ENCODE measurements around the gene GRK4.
"Not testable (repeated sequence)": the region's sequence is repeated elsewhere in the genome, so short reads cannot be mapped to it uniquely, and the experiment has no call there.

The GRK4 gene

DNA sequence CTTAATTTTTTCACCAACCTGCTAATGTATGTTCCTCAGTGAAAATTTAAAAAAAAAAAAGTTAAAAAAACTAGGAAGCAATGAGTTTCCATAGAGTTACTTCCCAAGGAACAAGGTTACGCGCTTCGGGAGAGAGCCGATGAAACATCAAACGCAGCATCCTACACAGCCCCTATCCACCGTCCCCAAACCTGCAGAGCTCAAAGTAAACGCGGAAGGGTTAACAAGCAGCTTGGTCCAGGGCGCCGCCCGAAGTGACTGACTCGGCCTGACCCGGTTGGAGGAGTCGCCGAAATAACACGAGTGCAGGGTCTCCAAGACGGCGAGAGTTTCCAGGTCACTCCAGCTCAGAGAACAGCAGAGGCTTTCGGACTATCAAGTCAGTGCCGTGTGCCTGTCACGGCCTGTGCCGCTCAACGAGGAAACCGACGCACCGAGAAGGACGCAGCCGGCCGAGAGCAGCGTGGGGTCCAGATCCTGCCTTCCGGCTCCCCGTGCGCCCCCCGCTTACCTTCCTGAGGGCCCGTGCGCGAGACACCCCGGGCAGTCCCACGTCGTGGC lies 677 bp upstream of the GRK4 start:
- peak; percentile 87 for DNase-seq

DNA sequence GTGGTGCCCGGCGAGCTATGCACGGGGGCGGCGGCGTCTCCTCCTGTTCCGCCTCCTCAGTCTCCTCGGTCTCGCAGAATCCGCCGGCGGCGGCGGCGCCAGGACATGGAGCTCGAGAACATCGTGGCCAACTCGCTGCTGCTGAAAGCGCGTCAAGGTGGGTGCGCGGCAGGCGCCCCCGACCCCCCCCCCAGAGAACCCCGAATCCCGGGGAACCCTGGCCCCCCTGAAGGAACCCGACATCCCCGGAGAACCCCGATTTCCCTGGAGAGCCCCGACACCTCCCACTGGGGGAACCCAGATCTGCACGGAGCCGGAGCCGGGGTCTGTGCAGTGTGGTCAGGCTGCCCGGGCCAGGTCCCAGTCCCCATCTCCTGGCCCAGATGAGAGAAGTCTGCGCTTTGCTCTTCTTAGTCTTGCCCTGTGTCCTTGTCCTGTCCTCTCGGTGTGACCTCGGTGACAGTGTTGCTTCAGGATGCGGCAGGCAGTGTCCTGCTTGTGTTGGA lies 648 bp downstream of the GRK4 start:
- DNase-seq = peak; percentile 65

DNA sequence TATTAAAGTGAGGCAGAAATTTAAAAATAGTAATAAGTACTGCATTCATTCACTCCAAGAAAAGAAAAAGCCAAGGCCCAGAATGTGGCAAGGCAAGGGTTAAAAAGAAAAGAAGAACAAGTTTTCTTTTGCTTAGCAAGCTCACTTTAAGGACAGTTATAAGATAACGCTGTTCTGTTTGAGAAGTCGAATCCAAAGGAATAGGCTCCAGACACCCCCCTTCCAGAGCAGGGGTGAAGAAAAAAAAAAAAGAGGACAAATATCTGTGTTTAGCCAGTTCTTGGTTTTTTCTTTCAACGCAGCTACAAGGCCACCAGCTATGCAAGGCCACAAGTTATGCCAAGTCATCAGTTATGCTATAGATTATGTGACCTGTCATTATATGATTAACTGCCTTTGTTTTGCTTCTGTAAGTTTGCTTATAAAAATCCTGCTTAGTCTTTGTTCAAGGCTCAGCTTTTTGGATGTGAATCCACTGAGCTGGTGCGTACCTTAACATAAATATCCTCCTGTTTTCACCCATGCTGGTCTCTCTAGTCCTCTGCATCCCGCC lies 1.4 kb downstream of the GRK4 start:
- DNase-seq = no peak

DNA sequence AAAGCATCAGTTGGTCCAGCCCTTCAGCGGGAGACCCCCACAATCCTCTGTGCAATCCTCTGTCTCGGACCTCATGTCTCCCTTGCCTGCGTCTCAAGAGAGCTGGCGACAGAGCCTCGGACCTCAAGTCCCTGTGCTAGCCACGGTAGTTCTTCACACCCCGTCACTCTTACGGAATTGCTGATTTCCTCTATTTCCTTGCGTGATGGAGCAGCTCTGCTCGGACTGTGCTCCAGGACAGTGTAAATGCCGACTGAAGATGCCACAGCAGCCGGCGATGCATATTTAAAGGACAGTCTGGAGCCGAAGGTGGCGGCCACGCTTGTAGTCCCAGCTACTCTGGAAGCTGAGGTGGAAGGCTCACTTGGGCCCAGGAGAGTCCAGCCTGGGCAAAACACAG lies 1.9 kb downstream of the GRK4 start:
- DNase-seq = no peak

DNA sequence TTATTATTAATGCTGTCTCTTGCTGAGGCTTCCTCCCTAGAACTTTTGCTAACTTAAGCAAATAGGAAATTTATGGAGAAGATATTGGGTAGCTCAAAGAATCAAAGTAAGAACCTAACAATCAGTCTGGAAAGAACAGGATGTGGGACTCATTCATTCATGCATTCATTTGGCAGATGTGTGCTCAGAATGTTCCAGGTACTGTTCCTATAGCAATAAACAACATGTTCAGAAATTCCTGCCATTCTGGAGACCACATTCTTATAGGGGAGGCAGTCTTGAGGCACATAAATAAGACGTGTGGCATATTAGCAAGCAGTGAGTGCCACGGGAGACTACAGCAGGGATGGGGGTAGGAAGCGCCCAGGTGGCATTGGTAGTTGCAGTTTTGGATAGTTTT lies 5.0 kb downstream of the GRK4 start:
- DNase-seq = no peak

DNA sequence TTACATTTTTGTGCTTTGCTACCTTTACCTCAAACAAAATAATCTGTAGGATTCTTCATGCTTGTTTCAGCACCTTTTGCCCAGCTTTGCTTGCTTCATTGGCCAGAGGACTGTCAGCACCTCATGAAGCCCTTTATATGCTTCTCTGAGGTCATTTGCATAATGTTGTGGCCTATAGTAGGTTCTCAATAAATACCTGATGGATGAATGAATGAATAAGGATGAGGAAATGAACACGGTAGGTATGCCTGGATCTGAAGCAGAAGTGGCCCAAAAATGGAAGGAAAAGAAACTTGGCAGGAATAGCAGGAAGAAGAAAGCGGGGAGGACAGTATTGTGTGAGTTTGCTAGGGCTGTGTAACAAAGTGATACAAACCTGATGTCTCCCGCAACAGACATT lies 7.9 kb downstream of the GRK4 start:
- DNase-seq = no peak

DNA sequence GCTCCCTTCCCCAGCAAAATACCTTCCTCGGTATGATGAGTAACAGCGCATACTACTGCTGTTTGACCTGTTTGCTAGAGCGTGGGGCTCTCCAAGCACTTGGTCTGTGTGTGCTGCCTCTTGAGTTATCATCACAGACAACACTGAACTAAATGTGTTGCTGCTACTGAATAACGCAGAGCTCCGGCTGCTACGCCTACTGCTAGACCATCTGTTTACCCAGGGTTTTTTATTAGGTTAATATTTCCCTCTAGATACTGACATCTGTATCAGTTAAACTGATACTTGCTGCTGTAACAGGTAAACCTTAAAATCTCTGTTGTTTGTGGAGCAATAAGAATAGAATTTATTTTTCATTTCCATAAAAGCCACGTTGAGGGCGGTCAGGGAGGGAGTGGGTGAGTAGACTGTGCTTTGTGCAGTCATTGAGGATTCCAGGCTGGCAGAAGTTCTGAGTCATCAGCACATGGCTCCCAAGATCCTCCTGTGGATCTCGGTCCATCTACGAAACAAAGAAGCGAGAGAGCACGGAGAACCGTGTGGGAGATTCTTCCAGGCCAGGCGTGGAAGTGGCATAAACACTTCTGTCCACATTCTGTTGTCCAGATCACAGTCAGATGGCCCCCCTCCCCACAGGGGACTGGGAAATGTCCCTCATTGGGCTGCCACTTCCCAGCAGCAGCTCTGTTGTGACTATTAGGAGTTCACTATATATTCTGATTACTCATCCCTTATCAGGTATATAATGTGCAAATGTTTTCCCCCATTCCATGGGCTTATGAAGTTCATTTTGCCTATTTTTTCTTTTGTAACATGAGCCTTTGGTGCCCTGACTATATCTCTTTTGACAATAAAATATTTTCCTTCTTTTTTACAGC lies 14.1 kb downstream of the GRK4 start:
- DNase-seq = peak; percentile 98

DNA sequence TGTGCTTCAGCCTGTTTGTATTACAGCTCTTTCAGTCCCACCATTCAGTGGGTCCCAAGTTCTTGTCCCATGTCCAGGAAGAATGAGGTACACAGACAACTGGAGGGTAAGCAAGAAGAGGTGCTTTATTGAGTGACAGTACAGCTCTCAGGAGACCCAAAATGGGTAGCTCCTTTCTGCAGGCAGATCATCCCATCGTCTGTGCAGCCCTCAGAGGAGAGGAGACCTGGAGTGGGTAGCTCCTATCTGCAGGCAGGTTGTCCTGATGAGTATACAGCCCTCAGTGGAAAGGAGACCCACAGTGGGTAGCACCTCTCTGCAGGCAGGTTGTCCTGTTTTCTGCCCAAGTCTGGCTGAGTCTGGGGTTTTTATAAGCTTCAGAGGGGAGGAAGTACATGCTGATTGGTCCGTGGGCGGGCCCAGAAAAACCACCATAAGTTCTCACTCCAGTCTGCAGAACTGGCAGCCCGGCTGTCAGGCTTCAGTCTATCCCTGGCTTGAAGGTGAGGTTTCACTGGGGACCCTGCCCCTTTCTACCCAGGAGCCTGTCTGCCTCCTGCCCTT lies 18.0 kb downstream of the GRK4 start:
- peak; percentile 53 for DNase-seq

DNA sequence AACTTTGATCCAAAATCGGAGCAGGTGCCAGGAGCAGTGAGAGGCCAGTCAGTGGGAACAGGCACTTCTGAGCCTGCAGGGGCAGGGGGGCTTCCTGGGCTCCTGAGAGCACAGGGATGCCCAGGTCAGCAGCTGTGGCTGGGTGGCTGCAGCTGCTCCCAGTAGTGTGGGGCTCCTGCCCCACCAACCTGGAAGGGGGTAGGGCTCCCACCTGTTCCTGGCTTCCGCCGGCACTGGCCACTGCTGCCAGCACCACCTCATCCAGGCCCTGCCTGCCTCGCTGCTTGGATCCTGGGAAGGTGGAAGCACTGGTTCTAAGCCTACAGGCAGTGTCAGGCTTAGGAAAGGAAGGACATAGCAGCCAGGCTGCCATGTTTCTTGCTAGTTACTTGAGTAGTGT lies 18.6 kb downstream of the GRK4 start:
- DNase-seq = no peak

DNA sequence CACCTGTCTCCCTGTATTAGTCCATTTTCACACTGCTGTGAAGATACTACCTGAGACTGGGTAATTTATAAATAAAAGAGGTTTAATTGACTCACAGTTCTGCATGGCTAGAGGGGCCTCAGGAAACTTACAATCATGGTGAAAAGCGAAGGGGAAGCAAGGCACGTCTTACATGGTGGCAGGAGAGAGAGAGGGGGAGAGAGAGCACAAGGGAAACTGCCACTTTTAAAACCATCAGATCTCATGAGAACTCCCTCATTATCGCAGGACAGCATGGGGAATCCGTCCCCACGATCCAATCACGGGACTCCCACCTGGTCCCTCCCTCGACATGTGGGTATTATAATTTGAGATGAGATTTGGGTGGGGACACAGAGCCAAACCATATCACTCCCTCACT lies 20.3 kb downstream of the GRK4 start:
- DNase-seq = not testable (repeated sequence)

DNA sequence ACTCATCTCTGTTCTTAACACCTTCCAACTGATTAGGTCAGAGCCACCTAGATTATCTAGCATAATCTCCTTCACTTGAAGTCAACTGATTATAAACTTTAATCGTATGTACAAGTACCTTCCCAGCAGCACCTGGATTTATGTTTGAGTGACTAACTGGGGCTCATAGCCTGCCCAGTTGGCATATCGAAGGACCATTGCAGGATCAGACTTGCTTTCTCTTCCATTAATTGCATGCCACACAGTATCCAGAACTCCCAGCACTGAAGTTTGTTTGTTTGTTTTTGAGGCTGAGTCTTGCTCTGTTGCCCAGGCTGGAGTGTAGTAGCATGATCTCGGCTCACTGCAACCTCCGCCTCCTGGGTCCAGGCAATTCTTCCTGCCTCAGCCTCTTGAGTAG lies 27.9 kb downstream of the GRK4 start:
- DNase-seq = no peak

DNA sequence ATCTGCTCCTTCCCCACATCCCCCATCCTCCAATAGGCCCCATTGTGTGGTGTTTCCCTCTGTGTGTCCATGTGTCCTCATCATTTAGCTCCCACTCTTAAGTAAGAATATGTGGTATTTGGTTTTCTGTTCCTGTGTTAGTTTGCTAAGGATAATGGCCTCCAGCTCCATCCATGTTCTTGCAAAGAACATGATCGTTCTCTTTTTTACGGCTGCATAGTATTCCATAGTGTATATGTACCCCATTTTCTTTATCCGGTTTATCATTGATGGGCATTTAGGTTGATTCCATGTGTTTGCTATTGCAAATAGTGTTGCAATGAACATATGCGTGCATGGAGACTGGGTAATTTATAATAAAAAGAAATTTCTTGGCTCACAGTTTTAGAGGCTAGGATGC lies 31.5 kb downstream of the GRK4 start:
- DNase-seq = no peak

DNA sequence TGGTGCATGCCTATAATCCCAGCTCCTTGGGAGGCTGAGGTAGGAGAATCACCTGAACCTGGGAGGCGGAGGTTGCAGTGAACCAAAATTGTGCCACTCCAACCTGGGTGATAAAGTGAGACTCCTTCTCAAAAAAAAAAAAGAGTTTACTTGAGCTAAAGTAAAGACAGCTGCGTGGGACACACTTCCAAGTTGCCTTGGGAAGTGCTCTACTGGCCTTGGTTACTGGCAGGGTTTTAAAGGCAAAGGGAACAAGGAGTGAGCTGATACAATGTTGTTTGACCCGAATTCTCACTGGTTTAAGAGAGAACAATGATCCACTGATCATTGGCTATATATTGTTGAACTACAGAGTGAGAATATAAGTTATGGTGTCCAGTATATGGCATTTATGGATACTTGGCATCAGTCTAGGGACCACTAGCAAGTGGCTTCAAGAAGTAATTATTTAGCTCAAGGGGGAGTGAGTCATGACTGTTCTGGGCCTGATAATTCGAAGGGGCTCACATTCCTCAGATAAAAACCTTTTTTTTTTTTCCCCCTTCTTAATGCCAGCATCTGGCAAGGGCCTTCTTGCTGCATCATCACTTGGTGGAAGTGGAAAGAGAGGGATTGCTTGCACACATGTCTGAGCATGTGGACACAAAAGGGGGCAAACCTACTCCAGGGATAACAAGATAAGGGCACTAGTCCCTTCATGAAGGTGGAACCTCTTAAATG lies 32.3 kb downstream of the GRK4 start:
- DNase-seq = no peak

DNA sequence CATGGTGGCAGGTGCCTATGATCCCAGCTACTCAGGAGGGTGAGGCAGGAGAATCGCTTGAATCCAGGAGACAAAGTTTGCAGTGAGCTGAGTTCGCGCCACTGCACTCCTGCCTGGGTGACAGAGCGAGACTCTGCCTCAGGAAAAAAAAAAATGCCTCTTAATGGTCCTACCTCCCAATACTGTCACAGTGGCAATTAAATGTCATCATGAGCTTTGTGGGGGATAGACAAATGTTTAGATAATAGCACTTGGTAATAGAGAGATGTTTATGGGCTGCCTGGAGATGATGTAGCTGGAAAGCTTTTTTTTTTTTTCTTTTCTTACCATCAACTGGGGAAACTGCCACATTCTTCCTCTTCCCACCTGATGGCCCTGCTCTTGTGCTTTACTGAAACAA lies 33.0 kb downstream of the GRK4 start:
- DNase-seq = no peak

DNA sequence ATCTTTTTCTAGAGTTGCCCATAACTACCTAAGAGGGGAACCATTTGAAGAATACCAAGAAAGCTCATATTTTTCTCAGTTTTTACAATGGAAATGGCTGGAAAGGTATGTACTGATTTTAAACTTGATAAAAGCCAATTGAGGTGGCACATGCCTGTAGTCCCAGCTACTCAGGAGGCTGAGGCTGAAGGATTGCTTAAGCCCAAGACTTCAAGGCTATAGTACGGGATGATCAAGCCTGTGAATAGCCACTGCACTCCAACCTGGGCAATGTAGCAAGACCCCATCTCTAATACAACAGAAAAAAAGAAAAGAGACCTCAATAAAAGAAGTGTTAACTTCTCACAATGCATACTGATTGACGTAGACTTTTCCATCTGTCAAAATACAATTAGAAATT lies 44.4 kb downstream of the GRK4 start:
- DNase-seq = no peak

DNA sequence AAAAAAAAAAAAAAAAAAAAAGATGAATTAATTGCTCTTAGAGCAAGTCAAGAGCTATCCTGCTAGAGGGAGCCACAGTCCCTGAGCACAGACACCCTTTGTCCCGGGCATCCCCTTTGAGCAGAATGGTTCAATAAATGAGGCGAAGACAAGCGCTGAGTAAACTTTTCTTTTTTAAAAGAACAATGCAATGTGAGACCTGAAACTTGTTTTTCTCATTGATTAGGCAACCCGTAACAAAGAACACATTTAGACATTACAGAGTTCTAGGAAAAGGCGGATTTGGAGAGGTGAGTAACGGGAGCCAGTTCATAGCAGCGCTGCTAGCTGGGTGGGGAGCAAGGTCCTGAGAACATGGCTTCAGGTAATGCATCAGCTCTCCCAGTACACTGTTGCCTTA lies 46.1 kb downstream of the GRK4 start:
- DNase-seq = peak; percentile 38

DNA sequence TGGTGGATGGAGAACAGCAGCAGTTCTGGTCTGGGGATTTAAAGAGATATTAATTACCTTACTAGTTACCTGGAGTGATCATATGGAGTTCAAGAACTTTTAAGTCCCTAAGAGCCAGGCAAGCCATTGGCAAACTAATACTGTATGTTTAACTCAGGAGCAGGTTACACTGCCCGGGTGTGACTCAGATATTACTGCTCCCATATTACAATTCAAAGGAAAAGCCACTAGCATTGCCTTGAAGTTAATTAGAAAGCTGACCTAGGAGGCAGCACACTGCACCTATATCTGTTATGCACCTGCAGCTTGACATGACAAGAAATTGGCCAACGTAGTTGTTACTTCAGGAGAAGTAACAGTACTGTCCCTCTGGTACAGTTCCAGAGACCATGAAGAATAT lies 47.2 kb downstream of the GRK4 start:
- DNase-seq = peak; percentile 19

DNA sequence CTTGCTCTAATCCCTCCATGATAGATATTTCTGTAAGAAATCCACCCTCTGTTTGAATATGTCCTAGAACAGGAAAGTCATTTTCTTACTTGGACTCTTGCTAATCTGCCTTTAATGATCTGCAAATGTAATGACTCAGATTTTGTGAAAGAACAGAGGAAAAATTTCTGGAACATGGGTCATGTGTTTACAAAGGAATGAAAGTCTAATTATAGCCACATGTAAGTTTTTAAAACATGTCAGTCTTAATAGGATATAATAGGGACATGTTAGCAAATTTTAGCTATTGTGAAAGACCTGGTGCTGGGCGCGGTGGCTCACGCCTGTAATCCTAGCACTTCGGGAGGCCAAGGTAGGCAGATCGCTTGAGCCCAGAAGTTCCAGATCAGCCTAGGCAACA lies 47.6 kb downstream of the GRK4 start:
- DNase-seq = no peak

DNA sequence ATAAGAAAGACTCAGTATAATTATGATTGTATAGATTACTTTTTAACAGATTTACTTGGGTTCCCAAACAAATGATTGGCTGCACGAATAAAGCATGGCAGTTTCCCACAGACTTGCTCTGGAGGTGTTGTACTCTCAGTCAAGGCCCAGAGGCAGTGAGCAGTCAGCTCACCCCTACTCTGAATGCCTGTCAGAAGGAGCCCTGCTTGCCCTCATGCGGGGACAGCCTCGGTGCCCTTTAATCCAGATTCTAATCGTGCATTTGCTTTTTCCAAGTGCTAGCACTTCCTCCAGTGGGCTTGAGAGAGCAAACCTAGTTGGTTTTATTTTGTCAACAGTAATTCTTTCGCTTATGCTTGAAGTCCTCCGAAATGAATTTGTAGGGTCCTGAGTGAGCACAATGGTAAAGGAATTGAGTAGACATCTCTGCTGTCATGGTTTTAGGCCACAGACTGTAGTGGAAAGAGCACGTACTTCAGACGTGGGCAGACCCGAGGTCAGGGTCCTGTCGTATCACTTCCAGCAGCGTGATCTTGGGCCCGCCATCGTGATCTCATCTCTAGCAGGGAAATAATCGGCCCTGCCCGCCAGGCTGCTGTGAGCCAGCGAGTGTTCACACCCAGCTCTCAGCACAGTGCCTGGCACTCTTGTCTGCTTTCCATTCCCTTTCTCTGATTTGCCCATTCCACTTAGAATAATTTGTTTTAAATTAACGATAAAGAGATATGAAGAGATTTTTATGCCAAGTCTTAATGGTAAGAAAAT lies 48.3 kb downstream of the GRK4 start:
- no peak for DNase-seq

DNA sequence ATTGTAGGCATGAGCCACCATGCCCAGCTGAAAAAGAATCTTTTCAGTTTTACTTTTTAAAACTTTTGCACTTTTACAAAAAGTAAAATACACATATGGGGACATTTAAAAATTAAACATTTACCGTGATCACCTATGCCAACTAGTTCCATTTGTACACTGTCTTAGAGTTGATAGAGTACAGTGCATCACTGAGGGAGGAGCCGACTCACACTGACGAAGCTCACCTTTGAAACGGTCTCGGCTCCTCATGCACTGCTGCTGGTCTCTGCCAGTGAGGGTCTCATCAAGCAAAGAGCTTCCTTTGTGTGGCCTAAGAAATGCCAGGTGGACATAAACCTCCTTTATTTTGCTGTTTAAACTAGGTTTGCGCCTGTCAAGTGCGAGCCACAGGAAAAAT lies 50.0 kb downstream of the GRK4 start:
- no peak for DNase-seq

DNA sequence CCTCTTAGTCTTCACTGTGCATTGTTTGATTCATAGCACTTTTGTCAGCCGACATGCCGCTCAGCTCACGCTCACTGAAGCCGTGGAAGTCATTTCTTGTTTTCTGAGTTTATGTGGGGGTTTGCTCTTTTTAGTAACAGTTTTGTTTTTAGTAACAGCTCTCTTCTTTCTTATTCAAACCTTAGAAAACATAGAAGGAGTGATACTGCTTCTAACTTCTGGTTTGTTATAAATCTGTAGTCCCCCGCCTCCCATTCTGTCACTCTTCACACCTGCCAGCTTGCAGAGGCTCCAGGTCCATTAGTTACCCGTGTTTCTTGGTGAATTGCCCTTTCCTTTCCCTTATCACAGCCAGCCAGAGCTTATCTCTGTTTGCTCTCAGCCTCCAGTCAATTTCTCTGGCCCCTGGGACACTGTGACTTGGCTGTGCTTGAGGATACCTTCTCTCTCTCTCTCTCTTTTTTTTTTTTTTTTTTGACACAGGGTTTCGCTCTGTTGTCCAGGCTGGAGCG lies 50.5 kb downstream of the GRK4 start:
- no peak for DNase-seq

DNA sequence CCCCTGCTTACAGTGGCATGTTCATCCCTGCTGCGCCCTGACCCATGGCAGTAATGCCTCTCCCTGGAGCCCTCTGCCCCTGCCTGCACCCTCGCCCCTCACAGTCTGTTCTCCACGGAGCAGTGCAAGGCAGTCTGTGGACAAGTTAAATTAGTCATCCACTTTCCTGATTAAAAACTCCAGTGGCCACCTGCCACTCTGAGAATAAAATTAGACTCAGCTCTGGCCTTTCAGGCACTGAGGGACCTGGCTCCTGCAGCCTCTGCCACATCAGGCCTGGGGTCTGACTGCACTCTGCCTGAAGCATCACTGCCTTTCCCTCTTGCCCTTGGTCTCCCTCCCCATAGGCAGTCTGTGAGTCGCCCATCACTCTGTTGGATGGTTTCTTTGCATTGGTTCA lies 53.6 kb downstream of the GRK4 start:
- DNase-seq = no peak
